Activated T-helper 1 cell treated with anti-CD3 and anti-CD28 coated beads, Interleukin-12 subunit alpha, Interleukin-12 subunit beta, Interleukin-2, Interleukin-4 antibody, amounts not matched to agents 30 ng/mL and 10 ng/mL and 1 ng/mL, durations not matched to agents 14 hours and 24 hours and 36 hours (primary cell): Measurements from ENCODE around the gene CCBE1. TPM values are rescaled to one million over a fixed set of nuclear protein-coding genes. Genes with fewer than 3 reads are reported as not detected.
"Not testable (repeated sequence)": the region's sequence is repeated elsewhere in the genome, so short reads cannot be mapped to it uniquely, and the experiment has no call there.

Experiments
- DNase-seq: peaks from one replicate; pipeline ENCODE4 v3.0.0; 2021; ENCODE audit warnings: low spot score
- H3K27ac Mint-ChIP-seq: one replicate; pipeline ENCODE4 v1.8.0; 2021; ENCODE audit warnings: mild to moderate bottlenecking, mixed read lengths
- H3K27me3 Mint-ChIP-seq: one replicate; pipeline ENCODE4 v1.8.0; 2022; ENCODE audit warnings: mild to moderate bottlenecking, moderate library complexity, mixed read lengths; ENCODE audit not compliant: insufficient read depth
- H3K36me3 Mint-ChIP-seq: one replicate; pipeline ENCODE4 v1.8.0; 2021; ENCODE audit warnings: low read depth, mixed read lengths
- H3K4me1 Mint-ChIP-seq: one replicate; pipeline ENCODE4 v1.8.0; 2021; ENCODE audit warnings: low read depth, mixed read lengths
- H3K4me3 Mint-ChIP-seq: one replicate; pipeline ENCODE4 v1.8.0; 2021; ENCODE audit warnings: mild to moderate bottlenecking, moderate library complexity, mixed read lengths
- H3K9me3 Mint-ChIP-seq: one replicate; pipeline ENCODE4 v1.8.0; 2021; ENCODE audit warnings: mixed read lengths
- intact Hi-C: fragments of 100-400 bp; cut with micrococcal nuclease; formaldehyde crosslinking; loops from one replicate; pipeline ENCODE4 v1.15.1; 2024
- total RNA-seq: library from RNA; stranded (reverse); gene quantifications from 2 replicates; pipeline ENCODE4 v1.2.3, GENCODE V29; 2022

CCBE1 gene
- total RNA-seq, 1 donor from 2014 or later, result not detected

DNA sequence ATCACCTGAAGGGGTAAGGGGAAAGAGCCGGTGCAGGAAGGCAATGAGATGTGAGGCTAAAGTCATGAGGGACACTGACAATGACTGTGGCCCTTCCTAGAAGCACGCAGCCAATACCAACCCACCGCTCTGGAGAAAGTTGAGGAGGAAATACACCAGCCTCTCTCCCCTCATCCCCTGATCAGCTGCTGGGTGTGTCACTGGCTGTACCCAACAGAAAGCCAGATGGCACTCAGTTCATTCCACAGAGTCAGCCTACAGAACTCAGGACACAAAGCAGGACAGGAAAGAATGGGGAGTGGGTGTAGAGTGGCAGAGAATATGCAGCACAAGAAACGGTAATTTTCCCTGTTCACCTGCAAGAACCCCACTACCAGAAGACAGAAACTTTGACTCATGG, 29.7 kb downstream of the CCBE1 start:
- Mint-ChIP-seq H3K36me3 (no peaks in the 10 kb centered on the region), H3K9me3 (no peaks in the 10 kb centered on the region), H3K27ac (no peak overlapping the region), H3K27me3 (peaks cover 5% of the 10 kb centered on the region), H3K4me3 (no peak overlapping the region), H3K4me1 (no peaks in the 10 kb centered on the region)
- DNase-seq, result no peak
- intact Hi-C loops, result no loop called here

DNA sequence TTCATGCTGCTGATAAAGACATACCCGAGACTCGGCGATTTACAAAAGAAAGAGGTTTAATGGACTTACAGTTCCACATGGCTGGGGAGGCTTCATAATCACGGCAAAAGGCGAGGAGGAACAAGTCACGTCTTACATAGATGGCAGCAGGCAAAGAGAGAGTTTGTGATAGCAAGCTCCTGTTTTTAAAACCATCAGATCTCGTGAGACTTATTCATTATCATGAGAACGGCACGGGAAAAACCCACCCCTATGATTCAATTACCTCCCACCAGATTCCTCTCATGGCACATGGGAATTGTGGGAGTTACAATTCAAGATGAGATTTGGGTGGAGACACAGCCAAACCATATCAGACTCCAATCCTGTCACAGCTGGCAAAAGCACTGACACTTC, 31.2 kb downstream of the CCBE1 start:
- H3K27ac Mint-ChIP-seq, intact Hi-C loops, H3K27me3 Mint-ChIP-seq: not testable (repeated sequence)

DNA sequence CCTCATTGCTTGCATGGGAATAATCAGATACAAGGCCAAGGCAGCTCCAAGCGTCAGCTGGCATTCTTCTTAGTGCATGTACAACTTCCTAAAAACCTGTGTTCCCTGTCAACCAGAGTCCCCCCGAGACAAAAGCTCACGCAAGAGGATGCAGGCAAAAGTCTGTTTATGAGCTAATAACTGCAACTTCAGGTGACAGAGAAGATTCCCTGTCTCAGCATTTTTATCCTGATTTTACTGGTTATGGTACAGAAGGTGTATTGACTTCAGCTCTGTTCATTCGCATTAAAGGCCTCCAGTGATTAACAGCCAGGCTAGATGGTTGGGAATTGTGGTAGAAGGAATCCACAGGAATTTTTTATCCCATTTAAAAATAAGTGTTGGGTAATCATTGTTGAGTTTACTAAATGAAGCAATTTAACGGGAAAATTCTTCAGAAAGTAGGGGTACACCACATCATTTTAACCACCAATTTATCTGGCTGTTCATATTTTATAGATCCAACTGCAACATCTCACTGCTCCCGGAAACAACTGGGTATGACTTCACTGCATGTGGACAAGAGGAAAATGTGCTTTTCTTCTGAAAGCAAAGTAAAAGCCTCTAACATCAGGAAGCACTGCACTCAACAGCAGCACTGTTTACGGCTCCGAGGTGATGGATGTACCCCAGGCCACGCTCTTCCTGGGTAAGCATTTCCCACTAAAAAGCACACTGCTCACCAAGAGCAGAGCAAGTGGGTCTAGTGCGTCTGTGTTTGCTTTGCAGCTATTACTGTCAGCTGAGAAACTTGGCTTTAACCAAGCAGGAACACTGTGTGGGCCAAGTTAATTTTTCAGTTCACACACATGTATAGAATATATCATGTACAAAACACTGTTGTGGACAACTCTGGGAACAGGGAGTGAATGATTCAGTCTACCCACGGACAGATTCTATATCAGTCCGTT, 31.9 kb downstream of the CCBE1 start:
- no peak overlapping the region for H3K4me3 Mint-ChIP-seq
- H3K36me3 Mint-ChIP-seq, result no peaks in the 10 kb centered on the region
- peaks cover 7% of the 10 kb centered on the region for H3K27me3 Mint-ChIP-seq
- H3K9me3 Mint-ChIP-seq, result no peaks in the 10 kb centered on the region
- no peak overlapping the region for H3K27ac Mint-ChIP-seq
- intact Hi-C loops, result no loop called here
- no peak for DNase-seq
- H3K4me1 Mint-ChIP-seq, result no peaks in the 10 kb centered on the region

More for the DNA sequence above, 31.2 kb downstream of the CCBE1 start:
- DNase-seq, H3K36me3 Mint-ChIP-seq, H3K4me3 Mint-ChIP-seq, H3K4me1 Mint-ChIP-seq, H3K9me3 Mint-ChIP-seq: not testable (repeated sequence)

DNA sequence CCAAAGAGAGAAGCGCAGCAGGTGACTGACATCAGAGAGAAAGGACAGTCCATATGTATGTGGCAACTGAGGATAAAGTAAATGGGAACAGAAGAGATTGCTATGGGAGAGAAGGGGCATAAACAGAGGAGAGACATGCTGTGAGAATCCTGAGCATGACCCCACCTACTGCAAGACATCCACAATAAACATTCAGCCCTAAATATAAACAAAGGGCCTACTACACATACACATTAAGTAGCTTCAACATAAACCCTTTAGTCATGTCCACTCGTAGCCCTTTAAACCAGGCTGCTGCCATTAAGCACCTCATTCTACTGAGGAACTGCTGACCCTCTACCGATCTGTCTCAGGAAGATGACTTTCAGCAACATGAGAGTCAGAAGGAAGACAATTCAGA, 32.9 kb downstream of the CCBE1 start:
- Mint-ChIP-seq H3K36me3 (no peaks in the 10 kb centered on the region), H3K4me1 (no peaks in the 10 kb centered on the region), H3K27ac (no peak overlapping the region), H3K4me3 (no peak overlapping the region), H3K27me3 (peaks cover 7% of the 10 kb centered on the region), H3K9me3 (no peaks in the 10 kb centered on the region)
- no peak for DNase-seq
- intact Hi-C loops, result no loop called here

DNA sequence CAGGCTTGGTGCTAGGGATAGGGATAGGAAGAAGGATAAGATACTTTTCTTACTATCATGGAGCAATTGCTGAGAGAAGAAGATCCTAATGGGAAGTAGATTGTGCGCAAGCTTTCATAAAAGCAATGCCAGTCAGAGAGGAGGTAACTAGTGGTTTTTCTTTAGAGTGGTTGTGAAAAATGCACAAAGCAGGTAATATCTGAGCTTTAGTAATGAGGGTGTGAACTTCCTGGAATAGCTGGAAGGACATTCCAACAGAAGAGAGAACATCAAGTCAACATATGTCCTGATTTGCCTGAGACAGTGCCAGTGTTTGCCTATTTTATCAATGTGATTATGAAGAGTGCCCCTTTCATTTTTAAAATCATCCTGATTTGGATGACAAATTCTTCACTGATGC, 34.1 kb downstream of the CCBE1 start:
- no peak overlapping the region for H3K27ac Mint-ChIP-seq
- H3K4me1 Mint-ChIP-seq, result no peaks in the 10 kb centered on the region
- intact Hi-C loops, result no loop called here
- no peaks in the 10 kb centered on the region for H3K36me3 Mint-ChIP-seq
- no peaks in the 10 kb centered on the region for H3K9me3 Mint-ChIP-seq
- DNase-seq, result no peak
- peaks cover 7% of the 10 kb centered on the region for H3K27me3 Mint-ChIP-seq
- H3K4me3 Mint-ChIP-seq, result no peak overlapping the region

DNA sequence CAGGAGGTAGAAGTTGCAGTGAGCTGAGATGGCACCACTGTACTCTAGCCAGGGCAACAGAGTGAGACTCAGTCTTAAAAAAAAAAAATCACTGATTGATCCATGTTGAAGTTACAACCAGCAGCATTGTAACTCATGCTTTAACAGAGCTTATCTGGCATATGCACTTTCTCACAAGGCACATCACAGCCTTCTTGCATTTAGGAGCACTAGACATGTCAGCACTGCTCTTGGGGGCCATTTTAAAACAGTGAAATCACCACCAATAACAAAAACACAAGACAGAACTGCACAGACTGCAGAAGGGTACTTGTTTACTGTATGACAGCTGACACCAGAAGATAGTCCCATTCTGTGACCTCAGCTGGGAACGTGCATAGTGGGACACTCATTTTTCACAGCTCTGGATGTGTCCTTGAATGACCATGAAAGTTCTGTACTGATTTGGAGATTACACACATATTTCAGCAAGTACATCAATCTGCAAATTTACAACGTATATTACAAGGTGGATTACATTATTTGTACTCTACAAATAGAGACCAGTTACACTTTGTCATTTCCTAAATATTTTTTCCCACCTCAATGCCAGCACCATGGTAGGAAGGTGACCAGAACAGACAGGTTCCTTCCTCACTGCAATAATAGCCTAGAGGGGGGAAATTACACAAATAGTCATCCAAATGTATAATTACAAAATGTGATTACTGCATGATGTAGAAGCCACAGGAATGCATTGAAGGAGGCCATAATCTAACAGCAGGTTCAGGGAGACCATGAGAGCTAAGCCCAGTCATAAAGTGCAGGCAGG, 35.1 kb downstream of the CCBE1 start:
- no peak for DNase-seq
- Mint-ChIP-seq H3K4me3 (no peak overlapping the region), H3K27me3 (peaks cover 7% of the 10 kb centered on the region), H3K27ac (no peak overlapping the region), H3K9me3 (no peaks in the 10 kb centered on the region), H3K4me1 (no peaks in the 10 kb centered on the region), H3K36me3 (no peaks in the 10 kb centered on the region)
- intact Hi-C loops, result no loop called here

DNA sequence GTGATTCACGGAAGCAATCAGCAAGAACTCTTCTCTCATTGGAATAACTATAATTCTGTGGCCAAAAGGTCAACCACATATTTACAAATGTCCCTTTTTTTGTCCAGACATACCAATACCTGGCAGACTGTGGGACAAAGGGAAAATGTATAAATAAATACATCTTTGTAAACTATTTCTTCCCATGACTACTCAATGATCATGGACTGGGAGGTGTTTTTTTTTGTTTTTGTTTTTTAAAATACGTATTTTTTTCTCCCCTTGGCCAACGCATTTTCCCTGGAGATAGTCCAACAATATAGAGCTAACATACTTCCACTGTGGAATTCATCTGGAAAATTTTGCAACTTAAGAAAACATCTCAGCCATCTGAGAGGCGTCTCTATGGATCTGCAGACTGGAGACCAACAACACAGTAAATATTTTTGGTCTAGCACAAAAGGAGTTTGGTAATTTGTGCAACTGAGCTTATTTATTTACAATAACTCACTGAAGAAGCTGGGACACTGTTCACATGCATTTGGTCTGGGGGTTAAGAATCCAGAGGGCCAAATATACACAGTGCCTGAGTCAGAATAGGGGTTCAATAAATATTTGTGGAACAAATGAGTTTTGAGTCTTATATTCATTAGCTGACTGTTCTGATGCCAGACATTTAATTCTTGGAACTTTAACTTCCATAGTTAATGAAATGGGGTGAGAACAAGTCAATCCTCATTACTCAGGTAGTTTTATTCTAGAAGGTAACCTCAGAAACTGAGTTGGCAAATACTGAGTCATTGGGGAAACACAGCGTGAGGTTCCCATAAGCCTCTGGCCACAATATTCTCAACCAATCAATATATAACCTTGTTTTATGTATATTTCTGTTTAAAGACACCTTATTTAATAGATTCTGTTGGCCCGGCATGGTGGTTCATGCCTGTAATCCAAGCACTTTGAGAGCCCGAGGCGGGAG, 36.2 kb downstream of the CCBE1 start:
- Mint-ChIP-seq H3K27me3 (peaks cover 7% of the 10 kb centered on the region), H3K4me1 (no peaks in the 10 kb centered on the region)
- intact Hi-C loops, result no loop called here

DNA sequence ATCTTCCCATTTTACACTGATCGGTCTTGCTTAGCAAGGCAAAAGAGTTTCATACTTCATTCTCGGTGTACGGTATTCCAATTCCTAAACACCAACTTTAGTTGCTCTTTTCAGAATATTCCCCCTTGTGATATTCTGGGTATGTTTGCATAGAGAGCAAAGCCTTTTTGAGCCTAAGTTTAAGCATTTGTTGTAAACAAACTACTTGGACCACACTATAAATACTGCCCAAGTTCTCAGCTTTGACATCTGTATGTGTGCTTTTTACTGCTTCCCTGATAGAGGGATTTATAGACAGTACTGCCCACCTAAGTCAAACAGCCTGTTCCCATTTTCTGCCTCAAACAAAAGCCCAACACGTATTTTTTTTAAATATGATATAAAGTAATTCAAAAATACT, 36.9 kb downstream of the CCBE1 start:
- no peaks in the 10 kb centered on the region for H3K36me3 Mint-ChIP-seq
- H3K27me3 Mint-ChIP-seq, result peaks cover 5% of the 10 kb centered on the region
- no peaks in the 10 kb centered on the region for H3K9me3 Mint-ChIP-seq
- H3K4me3 Mint-ChIP-seq, result no peak overlapping the region
- no peak for DNase-seq
- intact Hi-C loops, result no loop called here
- H3K4me1 Mint-ChIP-seq, result no peaks in the 10 kb centered on the region
- H3K27ac Mint-ChIP-seq, result no peak overlapping the region

More for the DNA sequence above, 36.2 kb downstream of the CCBE1 start:
- H3K9me3 Mint-ChIP-seq, result no peaks in the 10 kb centered on the region
- no peak overlapping the region for H3K4me3 Mint-ChIP-seq
- no peak for DNase-seq
- H3K27ac Mint-ChIP-seq, result no peak overlapping the region
- no peaks in the 10 kb centered on the region for H3K36me3 Mint-ChIP-seq

DNA sequence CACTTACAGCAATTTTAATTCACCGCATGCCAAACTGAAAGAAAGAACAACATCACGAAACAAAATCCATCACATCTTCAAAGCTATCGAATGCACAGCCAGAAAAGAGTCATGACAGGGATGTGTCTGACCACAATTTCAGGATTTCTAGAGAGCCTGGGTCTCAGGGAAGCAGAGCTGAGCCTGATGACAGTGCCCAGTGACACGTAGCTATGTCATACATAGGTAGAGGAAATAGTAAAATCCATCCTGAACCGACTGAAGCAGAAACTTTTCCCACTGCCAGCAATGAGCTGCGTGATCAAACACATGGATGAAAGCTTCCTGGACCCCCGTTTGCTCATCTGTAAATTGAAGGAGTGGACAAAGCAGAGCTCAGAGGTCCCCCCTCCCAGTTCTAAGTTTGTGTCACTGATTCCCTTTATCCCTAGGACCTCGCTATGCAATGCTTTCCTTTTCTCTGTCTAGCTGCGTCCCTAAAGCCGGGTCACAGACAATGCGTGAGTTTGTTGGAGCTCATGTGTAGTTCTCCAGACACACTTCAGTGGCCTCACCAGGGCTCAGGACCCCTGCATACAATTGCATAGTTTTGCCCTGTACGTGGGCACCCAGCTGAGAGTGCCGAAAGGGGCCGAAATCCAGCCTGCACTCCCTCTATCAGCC, 37.6 kb downstream of the CCBE1 start:
- Mint-ChIP-seq H3K27me3 (peaks cover 5% of the 10 kb centered on the region), H3K9me3 (no peaks in the 10 kb centered on the region), H3K36me3 (no peaks in the 10 kb centered on the region), H3K4me3 (no peak overlapping the region), H3K27ac (no peak overlapping the region), H3K4me1 (no peaks in the 10 kb centered on the region)
- intact Hi-C loops, result no loop called here
- no peak for DNase-seq

DNA sequence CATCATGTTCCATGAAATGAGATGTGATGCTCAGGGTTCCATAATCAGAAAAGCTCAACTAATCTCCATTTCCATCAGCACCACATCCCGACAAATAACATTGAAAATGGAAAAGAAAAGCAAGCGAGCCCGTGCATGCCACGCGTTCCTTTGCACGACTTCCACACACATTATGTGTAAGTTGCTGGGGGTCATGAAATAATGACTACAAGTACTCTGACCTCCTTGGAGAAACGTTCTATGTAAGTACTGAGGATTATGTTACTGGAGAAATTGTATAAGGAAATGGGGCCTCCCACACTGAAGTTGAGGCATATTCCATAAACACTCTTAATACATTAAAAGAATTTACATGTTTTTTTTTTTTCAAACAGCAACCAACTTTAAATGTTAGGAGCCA, 38.3 kb downstream of the CCBE1 start:
- H3K4me3 Mint-ChIP-seq, result no peak overlapping the region
- H3K27me3 Mint-ChIP-seq, result peaks cover 2% of the 10 kb centered on the region
- H3K9me3 Mint-ChIP-seq, result no peaks in the 10 kb centered on the region
- no peaks in the 10 kb centered on the region for H3K4me1 Mint-ChIP-seq
- H3K27ac Mint-ChIP-seq, result no peak overlapping the region
- DNase-seq, result no peak
- intact Hi-C loops, result no loop called here
- no peaks in the 10 kb centered on the region for H3K36me3 Mint-ChIP-seq

DNA sequence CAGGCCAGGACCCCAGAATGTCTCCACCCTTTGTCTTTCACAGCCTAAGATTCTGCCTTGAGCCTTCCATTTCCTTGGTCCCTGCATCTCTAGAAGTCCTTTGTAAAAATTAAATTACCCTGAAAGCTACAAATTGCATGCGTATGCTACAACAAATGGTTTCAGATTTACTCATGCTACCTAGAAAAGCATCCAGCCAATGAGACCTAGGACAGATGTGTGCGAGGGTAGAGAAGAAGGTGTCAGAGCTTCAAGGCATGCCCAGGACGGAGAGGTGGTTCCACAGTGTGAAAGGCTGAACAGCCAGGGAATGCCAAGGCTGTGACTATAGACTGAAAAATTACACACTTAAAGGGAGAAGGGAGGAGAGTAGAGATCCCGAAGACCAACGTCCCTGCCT, 40.2 kb downstream of the CCBE1 start:
- intact Hi-C loops, result no loop called here
- Mint-ChIP-seq H3K36me3 (no peaks in the 10 kb centered on the region), H3K4me3 (no peak overlapping the region), H3K4me1 (no peaks in the 10 kb centered on the region), H3K27me3 (peaks cover 2% of the 10 kb centered on the region), H3K27ac (no peak overlapping the region), H3K9me3 (no peaks in the 10 kb centered on the region)
- no peak for DNase-seq

DNA sequence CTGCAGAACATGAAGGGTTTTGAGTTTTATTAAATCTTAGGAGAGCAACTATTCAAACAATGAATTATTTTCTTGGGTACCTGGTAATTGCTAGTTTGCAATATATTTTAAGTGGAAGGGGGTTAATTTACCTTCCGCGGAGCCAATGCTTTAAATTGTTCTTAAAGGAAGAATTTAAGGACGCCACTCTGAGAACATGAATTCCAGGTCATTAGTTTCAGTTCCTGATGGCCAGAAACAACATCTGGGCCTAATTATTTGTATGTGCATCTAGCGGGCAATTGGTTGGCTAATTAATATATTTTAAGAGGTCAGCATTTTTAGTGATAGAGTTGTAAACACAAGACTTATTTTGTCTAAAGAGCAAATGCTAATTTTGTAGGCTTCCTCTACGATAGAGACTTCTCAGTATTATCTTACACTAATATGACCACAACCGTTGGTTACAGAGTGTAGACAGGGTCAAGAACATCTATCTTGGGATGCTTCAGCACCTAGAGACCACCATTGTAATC, 40.8 kb downstream of the CCBE1 start:
- no peak for DNase-seq
- intact Hi-C loops, result no loop called here
- Mint-ChIP-seq H3K27me3 (peaks cover 4% of the 10 kb centered on the region), H3K4me1 (no peaks in the 10 kb centered on the region), H3K27ac (no peak overlapping the region), H3K4me3 (no peak overlapping the region), H3K9me3 (no peaks in the 10 kb centered on the region), H3K36me3 (no peaks in the 10 kb centered on the region)
